Fibroblast of skin of left quadriceps (primary cell): ENCODE results near the gene LSM3.

ENCODE experiments used
- DNase-seq, 2 experiments: peaks; one replicate each; pipeline ENCODE4 v3.0.0-alpha.2; 2013; ENCODE audit warnings: low read depth in 2 of 2

LSM3 gene

GRCh38 chr3:14157951-14158350 lies 20.7 kb upstream of the LSM3 start:
- DNase-seq: no peak

GRCh38 chr3:14158370-14158769 lies 20.2 kb upstream of the LSM3 start:
- no peak for DNase-seq

DNA sequence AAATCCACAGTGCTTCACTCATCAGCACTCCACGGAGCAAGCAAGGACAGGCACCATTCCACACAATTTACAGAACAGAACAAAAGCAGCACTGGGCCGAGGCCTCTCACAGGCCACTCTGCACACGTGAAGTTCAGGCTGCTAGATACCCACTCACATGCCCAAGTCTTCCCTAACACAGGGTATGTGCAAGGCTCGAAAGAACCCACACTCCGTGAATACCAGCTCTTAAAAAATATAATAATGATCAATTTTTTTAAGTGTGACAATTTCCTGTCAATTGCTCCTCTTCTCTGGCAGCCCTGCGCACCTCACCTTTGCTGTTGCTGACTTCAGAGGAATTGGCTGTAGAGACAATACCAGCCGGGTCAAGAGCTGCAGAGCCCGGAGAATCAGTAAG lies 19.2 kb upstream of the LSM3 start:
- DNase-seq: no peak

- no peak for DNase-seq
Measured at GRCh38 chr3:14161282-14161681, 17.3 kb upstream of the LSM3 start.

GRCh38 chr3:14162178-14162577 lies 16.4 kb upstream of the LSM3 start:
- no peak for DNase-seq

DNA sequence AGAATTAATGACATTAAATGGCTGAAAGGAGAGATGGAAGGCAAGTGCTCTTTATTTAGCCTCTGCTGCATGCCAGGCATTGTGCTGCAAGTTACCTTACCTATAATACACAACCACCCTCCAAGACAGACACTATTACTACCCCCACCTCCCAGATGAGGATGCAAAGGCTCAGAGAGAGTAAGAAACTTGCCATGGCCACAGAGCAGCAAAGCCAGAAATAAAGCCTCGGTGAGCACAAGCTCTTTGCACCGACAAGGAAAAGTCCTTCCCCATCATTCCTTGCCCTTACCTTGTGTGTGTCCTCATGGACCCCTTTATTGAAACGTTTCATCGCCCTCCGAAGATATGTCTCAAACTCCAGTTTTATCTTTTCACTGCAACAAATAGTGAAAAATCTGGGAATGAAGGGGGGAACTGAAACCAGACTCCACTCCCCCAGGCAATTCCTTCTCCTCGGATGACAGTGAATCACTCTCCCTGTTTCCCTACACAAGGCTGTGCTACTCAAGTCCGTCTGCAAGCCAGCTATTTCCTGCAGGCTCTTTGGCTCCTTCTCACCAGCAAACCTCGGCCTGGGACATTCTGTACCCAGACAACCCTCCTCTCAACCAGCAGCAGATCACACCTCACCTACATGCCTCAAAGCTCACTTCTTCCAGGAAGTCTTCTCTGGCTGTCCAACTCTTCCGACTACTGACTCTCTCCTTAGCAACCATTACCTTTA lies 11.6 kb upstream of the LSM3 start:
- DNase-seq: no peak

- DNase-seq: no peak
Measured at GRCh38 chr3:14169435-14169834, 9.2 kb upstream of the LSM3 start.

DNA sequence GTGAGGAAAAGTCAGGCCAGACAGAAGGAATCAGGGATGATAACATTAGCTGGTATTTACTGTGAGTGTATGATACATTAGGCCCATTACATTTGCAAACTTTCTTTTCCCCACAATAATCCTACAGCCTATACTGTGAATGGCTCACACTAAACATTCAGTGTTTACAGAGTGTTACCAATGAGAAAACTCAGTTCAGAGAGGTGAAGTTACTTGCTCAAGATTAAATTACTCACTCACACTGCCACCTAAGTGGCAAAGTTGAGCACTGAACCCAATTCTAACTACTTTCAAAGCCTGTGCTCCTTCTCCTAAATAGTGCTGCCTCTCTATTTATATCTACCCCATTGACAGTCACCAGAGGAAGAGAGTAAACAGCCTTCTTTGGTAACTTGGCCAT lies 8.7 kb upstream of the LSM3 start:
- no peak for DNase-seq

DNA sequence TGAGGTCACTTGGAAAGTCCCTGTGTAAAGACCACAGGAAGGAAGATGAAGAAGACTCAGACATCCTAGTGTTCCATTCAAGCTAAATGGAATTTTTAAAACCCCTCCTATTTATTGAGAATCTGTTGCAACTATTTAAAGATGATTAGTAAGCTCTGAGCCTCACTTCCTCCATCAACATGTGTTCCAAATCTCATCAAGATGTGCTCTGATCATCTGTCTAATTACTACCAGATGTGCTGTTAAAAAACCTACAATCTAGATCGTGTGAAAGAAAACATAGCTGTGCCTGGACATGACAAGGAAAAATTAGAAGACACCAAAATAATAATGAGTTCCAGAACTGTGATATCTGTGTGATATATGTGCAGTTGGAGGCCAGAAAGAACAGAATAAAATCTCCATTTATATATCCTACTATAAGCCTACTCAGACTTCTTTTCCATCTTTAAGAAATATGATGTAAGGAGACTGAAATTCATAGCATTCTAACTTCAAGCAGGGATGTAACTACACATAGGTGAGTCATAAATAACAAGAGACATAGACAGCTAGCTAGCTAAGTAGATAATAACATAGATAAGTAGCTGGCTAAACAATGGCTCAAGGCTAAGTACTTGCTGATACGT lies 8.0 kb upstream of the LSM3 start:
- DNase-seq: peak; percentile 92

GRCh38 chr3:14172496-14172895 lies 6.1 kb upstream of the LSM3 start:
- DNase-seq: no peak

GRCh38 chr3:14174483-14174882 lies 4.1 kb upstream of the LSM3 start:
- DNase-seq: no peak

GRCh38 chr3:14175383-14176037 lies 3.1 kb upstream of the LSM3 start:
- peak in 1 of 2 experiments; percentile 30 for DNase-seq

GRCh38 chr3:14177580-14178246 lies 904 bp upstream of the LSM3 start:
- DNase-seq: no peak

GRCh38 chr3:14179114-14179465 lies 473 bp downstream of the LSM3 start:
- DNase-seq: no peak

GRCh38 chr3:14179795-14180194 lies 1.2 kb downstream of the LSM3 start:
- no peak for DNase-seq

GRCh38 chr3:14181253-14181652 lies 2.6 kb downstream of the LSM3 start:
- no peak for DNase-seq

DNA sequence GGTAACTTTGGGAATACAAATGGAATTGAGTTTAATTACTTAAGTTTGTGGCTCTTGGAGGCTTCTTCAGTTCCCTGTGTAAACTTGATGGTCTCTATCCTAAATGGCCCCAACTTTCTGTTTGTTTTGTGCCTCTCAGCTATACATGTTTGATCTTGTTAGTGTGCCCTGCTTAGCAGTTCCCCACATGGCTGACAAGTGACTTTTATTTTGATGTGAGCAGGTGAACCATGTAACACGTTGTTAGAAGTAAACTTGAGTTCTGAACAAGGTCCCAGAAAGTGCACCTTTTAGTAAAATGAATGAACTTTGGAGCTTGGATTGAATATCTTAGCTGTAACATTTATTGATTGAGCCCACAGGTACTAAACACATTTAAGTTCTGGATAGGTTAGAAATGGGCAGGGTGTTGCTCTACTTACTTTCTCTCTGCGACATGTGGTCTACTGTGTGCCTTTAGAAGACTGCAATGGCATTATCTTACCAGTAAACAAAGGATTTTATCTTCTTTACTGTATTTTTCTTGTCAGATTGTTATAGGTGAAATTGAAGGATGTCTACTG lies 4.5 kb downstream of the LSM3 start:
- DNase-seq: no peak

- DNase-seq: no peak
Measured at GRCh38 chr3:14186854-14187458, 8.3 kb downstream of the LSM3 start.

DNA sequence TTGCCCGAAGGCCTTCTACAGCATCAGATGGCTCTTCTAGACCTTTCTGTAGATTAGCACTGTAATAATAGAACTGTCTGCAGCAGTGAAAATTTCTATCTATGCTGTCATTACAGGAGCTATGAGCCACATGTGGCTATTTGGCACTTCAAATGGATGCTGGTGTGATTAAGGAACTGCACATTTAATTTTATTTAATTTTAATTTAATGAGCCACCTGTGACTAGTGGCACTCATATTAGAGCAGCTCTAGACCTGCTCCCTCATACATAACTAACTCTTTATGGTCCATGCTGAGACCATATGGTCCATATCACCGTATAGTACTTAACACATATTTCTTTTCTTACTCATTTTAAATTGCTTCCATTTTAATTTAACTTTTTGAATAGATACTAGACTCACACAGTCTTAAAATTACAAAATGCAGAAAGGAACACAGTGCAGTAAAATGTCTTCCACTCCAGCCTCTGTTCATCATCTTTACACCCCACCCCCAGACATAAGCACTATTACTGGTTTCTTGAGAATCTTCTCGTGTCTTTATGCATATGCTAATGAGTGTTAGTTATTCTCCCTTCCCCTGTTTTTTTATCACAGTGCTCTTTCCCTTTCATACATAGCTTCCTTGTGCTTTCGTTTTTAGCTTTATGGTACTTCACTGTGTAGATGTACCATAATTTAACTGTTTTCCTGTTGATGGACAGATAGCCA lies 9.6 kb downstream of the LSM3 start:
- no peak for DNase-seq

GRCh38 chr3:14194865-14195264 lies 16.2 kb downstream of the LSM3 start:
- DNase-seq: no peak

- DNase-seq: no peak
Measured at GRCh38 chr3:14199641-14200040, 21.0 kb downstream of the LSM3 start.
